Upper lobe of right lung (tissue), 1 donor: ENCODE measurements around the gene NOTCH4. TPM values are rescaled to one million over a fixed set of nuclear protein-coding genes. Genes with fewer than 3 reads are reported as not detected.
"Not testable (repeated sequence)": the region's sequence is repeated elsewhere in the genome, so short reads cannot be mapped to it uniquely, and the experiment has no call there.

Experiments
- ATAC-seq: fragments of 200-7000 bp; cut with Tn5 transposase; one replicate; pipeline ENCODE4 v1.9.1; 2020; ENCODE audit warnings: mild to moderate bottlenecking, moderate library complexity
- DNase-seq: peaks from one replicate; pipeline ENCODE4 v3.0.0-alpha.2; 2020
- H3K27ac ChIP-seq: fragments of 200-600 bp; one replicate; pipeline ENCODE4 v1.8.0; 2022
- H3K27me3 ChIP-seq: fragments of 200-600 bp; one replicate; pipeline ENCODE4 v1.8.0; 2022; ENCODE audit warnings: mild to moderate bottlenecking
- H3K36me3 ChIP-seq: fragments of 200-600 bp; one replicate; pipeline ENCODE4 v1.8.0; 2022
- H3K4me1 ChIP-seq: fragments of 200-600 bp; one replicate; pipeline ENCODE4 v1.8.0; 2022
- H3K4me3 ChIP-seq: fragments of 200-600 bp; one replicate; pipeline ENCODE4 v1.8.0; 2022; ENCODE audit warnings: mild to moderate bottlenecking
- H3K9me3 ChIP-seq: fragments of 200-600 bp; one replicate; pipeline ENCODE4 v1.8.0; 2022
- intact Hi-C: fragments of 100-400 bp; cut with DNase I; formaldehyde crosslinking; loops from one replicate; pipeline ENCODE4 v1.11.0; 2022
- total RNA-seq: library from RNA; stranded (reverse); fragmentation: NEBNext Ultra II Directional; extraction: Animal tissue kit (Norgen Biotek cat#: 25700); gene quantifications from one replicate; pipeline ENCODE4 v1.2.1, GENCODE V29; 2021
- TF ChIP-seq, protein P1 (sequence below): fragments of 200-600 bp; IDR thresholded peaks from one replicate; pipeline ENCODE4 v1.8.0; 2022; ENCODE audit warnings: antibody characterized with exemption
- donor health status: DM: no; HTN: yes; CAD: no; lungs with severe emphysema.

NOTCH4 gene
- total RNA-seq, 1 donor from 2014 or later = 78.7 TPM

DNA sequence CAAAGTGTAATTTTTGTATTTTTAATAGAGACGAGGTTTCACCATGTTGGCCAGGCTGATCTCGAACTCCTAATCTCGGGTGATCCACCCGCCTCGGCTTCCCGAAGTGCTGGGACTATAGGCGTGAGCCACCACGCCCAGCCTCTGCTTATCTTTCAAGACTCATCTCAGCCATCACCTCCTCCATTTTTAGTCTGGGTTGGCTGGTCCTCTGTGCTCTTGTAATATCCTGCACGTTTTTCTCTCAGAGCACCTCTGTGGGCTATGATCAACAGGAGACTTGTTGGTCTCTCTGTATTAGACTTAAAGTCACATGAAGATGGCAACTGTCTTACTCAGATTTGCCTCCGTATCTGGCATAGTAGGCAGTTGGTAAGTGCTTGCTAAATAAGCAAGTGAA lies 7.6 kb downstream of the NOTCH4 start:
- ATAC-seq = no peak
- Histone ChIP-seq H3K4me3 (no peak overlapping the region), H3K27ac (no peak overlapping the region), H3K27me3 (no peaks in the 10 kb centered on the region), H3K9me3 (no peaks in the 10 kb centered on the region), H3K36me3 (no peaks in the 10 kb centered on the region), H3K4me1 (no peaks in the 10 kb centered on the region)
- TF ChIP-seq, protein P1, sequence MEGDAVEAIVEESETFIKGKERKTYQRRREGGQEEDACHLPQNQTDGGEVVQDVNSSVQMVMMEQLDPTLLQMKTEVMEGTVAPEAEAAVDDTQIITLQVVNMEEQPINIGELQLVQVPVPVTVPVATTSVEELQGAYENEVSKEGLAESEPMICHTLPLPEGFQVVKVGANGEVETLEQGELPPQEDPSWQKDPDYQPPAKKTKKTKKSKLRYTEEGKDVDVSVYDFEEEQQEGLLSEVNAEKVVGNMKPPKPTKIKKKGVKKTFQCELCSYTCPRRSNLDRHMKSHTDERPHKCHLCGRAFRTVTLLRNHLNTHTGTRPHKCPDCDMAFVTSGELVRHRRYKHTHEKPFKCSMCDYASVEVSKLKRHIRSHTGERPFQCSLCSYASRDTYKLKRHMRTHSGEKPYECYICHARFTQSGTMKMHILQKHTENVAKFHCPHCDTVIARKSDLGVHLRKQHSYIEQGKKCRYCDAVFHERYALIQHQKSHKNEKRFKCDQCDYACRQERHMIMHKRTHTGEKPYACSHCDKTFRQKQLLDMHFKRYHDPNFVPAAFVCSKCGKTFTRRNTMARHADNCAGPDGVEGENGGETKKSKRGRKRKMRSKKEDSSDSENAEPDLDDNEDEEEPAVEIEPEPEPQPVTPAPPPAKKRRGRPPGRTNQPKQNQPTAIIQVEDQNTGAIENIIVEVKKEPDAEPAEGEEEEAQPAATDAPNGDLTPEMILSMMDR = no peak
- no peak for DNase-seq
- intact Hi-C loops = no loop called here

DNA sequence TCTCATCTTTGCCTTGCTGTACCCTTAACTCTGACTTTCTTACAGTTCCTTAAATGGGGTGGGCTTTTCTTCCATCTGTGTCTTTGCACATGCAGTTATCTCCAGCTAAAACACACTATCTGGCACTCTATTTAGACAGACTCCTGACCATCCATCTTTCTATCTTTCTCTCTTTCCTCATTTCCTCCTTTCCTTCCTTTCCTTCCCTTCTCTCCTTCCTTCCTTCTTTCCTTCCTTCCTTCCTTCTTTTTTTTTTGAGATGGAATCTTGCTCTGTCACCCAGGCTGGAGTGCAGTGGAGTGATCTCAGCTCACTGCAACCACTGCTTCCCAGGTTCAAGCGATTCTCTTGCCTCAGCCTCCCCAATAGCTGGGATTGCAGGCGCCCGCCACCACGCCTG lies 8.2 kb downstream of the NOTCH4 start:
- TF ChIP-seq, protein P1 = no peak
- Histone ChIP-seq H3K9me3 (no peaks in the 10 kb centered on the region), H3K4me1 (no peaks in the 10 kb centered on the region), H3K27ac (no peak overlapping the region), H3K4me3 (no peak overlapping the region), H3K36me3 (no peaks in the 10 kb centered on the region), H3K27me3 (no peaks in the 10 kb centered on the region)
- DNase-seq = no peak
- no peak for ATAC-seq
- intact Hi-C loops = no loop called here

DNA sequence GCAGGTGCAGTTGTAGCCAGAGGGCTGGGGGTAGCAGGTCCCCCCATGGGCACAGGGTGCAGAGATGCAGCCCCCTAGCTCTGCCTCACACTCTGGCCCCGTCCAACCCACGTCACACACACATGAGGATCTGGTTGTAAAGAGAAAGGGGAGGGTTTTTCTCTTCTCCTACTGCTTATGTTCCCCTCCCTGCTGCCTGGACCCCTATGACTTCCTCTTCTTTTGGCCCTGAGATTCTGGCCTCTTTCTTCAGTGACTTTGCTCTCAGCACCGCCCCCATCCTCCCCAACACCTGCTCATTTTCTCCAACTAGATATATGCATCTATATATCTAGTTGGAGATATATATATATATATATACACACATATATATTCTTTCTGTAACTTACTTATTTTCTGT lies 9.7 kb downstream of the NOTCH4 start:
- intact Hi-C loops = no loop called here

DNA sequence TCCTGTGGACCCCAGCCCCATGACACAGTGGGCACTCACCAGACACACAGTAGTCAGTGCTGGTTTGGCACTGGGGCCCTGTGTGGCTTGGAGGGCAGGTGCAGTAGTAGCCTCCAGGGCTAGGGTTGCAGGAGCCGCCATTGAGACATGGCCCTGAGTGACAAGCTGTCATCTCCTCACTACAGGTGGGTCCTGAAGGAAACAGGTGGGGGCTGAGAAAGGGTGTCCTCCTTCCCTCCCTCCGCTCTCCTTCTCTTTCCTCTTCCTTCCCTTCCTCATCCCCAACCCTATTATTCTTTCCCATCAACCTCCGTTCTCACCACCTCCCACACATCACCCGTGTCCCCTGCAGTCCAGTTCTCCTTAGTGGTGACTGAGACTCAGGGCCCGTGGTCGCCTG lies 10.2 kb downstream of the NOTCH4 start:
- no peak overlapping the region for H3K4me3 ChIP-seq
- ATAC-seq = no peak
- no peaks in the 10 kb centered on the region for H3K4me1 ChIP-seq
- H3K36me3 ChIP-seq = no peaks in the 10 kb centered on the region
- intact Hi-C loops = no loop called here
- no peaks in the 10 kb centered on the region for H3K9me3 ChIP-seq
- H3K27me3 ChIP-seq = no peaks in the 10 kb centered on the region
- no peak overlapping the region for H3K27ac ChIP-seq
- DNase-seq = no peak
- TF ChIP-seq, protein P1 = no peak

More for the DNA sequence above, 9.7 kb downstream of the NOTCH4 start:
- Histone ChIP-seq H3K9me3 (no peaks in the 10 kb centered on the region), H3K4me1 (no peaks in the 10 kb centered on the region), H3K36me3 (no peaks in the 10 kb centered on the region), H3K4me3 (no peak overlapping the region), H3K27ac (no peak overlapping the region), H3K27me3 (no peaks in the 10 kb centered on the region)
- TF ChIP-seq, protein P1 = no peak
- ATAC-seq (no peak), DNase-seq (no peak)

DNA sequence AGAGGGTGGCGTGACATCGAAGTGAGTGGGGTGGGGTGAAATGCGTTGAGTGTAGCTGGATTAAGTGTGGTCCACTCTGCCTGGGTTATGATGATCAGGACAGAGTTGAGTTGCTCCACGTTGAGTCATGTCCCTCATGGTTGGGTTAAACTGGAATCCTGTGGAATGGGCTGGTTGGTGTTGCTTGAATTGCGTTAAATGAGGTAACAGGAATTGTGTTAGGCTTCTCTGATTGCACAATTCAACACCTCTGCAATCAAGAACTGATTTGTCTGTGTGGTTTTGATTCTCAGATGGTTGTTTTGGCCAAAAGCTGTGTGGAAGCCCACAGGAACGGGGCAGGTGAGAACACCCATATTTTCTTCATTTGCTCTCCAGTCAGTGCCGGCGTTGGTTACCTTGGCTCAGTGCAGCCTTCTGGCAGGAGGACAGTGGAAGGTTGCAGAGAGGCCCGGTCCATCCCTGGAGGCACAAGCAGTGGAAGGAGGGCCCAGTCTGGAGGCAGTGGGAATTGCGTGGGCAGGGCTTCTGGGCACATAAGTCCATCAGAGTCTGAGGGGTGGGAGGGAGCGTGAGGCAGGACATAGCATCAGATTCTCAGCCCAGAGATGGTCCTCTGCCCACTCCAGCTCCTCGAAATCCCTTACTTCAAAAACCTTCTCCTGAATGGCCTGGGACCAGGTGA lies 11.6 kb downstream of the NOTCH4 start:
- Histone ChIP-seq H3K4me3 (no peak overlapping the region), H3K27ac (no peak overlapping the region), H3K36me3 (no peaks in the 10 kb centered on the region), H3K4me1 (no peaks in the 10 kb centered on the region), H3K27me3 (no peaks in the 10 kb centered on the region), H3K9me3 (no peaks in the 10 kb centered on the region)
- peak; percentile 32 for ATAC-seq
- intact Hi-C loops = no loop called here
- TF ChIP-seq, protein P1 = no peak
- no peak for DNase-seq

DNA sequence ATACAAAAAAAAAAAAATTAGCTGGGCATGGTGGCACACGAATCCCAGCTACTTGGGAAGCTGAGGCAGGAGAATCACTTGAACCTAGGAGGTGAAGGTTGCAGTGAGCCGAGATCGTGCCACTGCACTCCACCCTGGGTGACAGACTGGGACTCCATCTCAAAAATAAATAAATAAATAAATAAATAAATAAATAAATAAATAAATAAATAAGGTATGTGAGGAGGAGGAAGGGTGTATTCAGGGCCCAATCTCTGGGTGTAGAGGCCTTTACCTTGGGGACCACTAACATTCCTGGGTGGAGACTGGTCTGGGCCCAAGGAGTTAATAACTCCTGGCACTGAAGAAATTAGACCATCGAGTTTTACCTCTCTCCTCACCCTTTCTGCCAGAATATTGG lies 12.4 kb downstream of the NOTCH4 start:
- DNase-seq, ATAC-seq, H3K9me3 ChIP-seq, H3K4me3 ChIP-seq, H3K27me3 ChIP-seq, intact Hi-C loops, H3K27ac ChIP-seq, H3K4me1 ChIP-seq, H3K36me3 ChIP-seq: not testable (repeated sequence)
